Measurements from ENCODE around the gene PLCB1. TPM values are rescaled to one million over a fixed set of nuclear protein-coding genes. Genes with fewer than 3 reads are reported as not detected.
A peak's percentile ranks its signal among the peaks of the same experiment; 100 is the strongest.

The PLCB1 gene
- total RNA-seq, 6 experiments from 2014 or later, result 17.2 to 25.7 (median 23.1) TPM

- TF ChIP-seq, protein P1, sequence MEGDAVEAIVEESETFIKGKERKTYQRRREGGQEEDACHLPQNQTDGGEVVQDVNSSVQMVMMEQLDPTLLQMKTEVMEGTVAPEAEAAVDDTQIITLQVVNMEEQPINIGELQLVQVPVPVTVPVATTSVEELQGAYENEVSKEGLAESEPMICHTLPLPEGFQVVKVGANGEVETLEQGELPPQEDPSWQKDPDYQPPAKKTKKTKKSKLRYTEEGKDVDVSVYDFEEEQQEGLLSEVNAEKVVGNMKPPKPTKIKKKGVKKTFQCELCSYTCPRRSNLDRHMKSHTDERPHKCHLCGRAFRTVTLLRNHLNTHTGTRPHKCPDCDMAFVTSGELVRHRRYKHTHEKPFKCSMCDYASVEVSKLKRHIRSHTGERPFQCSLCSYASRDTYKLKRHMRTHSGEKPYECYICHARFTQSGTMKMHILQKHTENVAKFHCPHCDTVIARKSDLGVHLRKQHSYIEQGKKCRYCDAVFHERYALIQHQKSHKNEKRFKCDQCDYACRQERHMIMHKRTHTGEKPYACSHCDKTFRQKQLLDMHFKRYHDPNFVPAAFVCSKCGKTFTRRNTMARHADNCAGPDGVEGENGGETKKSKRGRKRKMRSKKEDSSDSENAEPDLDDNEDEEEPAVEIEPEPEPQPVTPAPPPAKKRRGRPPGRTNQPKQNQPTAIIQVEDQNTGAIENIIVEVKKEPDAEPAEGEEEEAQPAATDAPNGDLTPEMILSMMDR (IDR thresholded peaks at IDR 0.05), result no peak
- DNase-seq, result no peak
- H3K4me3 Mint-ChIP-seq, result no peak overlapping the region
- peaks cover 4% of the 10 kb centered on the region for H3K36me3 Mint-ChIP-seq (ENCODE audit: low read depth)
- H3K9me3 Mint-ChIP-seq, result no peaks in the 10 kb centered on the region
- H3K27ac Mint-ChIP-seq, result no peak overlapping the region
- no peaks in the 10 kb centered on the region for H3K27me3 Mint-ChIP-seq (ENCODE audit: insufficient read depth)
- H3K4me1 Mint-ChIP-seq (ENCODE audit: low read depth), result no peaks in the 10 kb centered on the region; the same call in 1 of the 2 replicates
Observed at GRCh38 chr20:8735674-8736073, 603.6 kb downstream of the PLCB1 start.

DNA sequence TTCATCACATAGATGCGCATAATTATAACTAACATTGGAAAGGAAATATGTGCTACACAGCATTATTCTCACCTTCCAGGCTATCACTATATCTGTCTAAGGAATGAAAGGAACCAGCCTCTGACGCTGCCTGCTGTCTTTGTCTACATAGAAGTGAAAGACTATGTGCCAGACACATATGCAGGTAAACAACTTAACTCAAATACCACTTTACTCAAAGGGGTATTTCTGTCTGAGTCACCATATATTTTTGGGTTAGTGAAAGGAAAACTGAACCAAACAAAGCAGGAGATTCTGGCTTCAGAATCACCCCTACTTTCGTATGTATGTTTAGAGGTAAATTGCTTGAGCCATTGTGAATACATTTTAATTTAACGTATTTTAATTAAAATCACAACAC is 608.2 kb downstream of the PLCB1 start:
- Mint-ChIP-seq H3K9me3 (no peaks in the 10 kb centered on the region), H3K4me3 (no peak overlapping the region), H3K27me3 (ENCODE audit: insufficient read depth) (no peaks in the 10 kb centered on the region), H3K27ac (no peak overlapping the region), H3K36me3 (ENCODE audit: low read depth) (peaks cover 25% of the 10 kb centered on the region), H3K4me1 (ENCODE audit: low read depth) (no peaks in the 10 kb centered on the region; the same call in 1 of the 2 replicates)
- TF ChIP-seq, protein P1 (IDR thresholded peaks at IDR 0.05), result no peak
- DNase-seq, result no peak

- peak; percentile 42 for DNase-seq
- no peak overlapping the region for H3K27ac Mint-ChIP-seq
- no peak overlapping the region for H3K4me3 Mint-ChIP-seq
- TF ChIP-seq, protein P1 (IDR thresholded peaks at IDR 0.05), result no peak
- H3K4me1 Mint-ChIP-seq (ENCODE audit: low read depth), result peaks cover 12% of the 10 kb centered on the region
- H3K9me3 Mint-ChIP-seq, result no peaks in the 10 kb centered on the region
- H3K27me3 Mint-ChIP-seq (ENCODE audit: insufficient read depth), result no peaks in the 10 kb centered on the region
- peaks cover 29% of the 10 kb centered on the region for H3K36me3 Mint-ChIP-seq (ENCODE audit: low read depth)
Observed at GRCh38 chr20:8744228-8744844, 612.3 kb downstream of the PLCB1 start.

DNA sequence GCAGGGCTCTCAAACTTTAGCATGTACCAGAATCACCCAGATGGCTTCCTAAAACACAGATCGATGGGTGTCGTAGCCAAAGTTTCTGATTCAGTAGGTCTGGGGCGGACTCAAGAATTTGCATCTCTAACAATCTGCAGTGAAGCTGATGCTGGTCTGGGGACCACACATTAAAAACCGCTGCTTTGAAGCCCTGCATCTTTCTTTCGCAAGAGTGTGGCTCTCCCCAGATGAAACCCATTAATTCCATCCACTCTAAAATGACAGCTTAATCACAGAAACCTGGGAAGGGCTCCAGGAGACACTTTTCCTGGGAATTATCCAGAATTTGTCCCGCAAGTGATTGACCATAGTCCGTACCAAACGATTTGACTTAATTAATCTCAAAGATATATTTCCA is 617.0 kb downstream of the PLCB1 start:
- Mint-ChIP-seq H3K4me1 (ENCODE audit: low read depth) (peaks cover 54% of the 10 kb centered on the region), H3K27me3 (ENCODE audit: insufficient read depth) (no peaks in the 10 kb centered on the region), H3K36me3 (ENCODE audit: low read depth) (peaks cover 4% of the 10 kb centered on the region; the same call in 1 of the 2 replicates), H3K9me3 (no peaks in the 10 kb centered on the region), H3K27ac (0 out of 2 replicates have a peak overlapping the region, but pooled peaks have one; percentile 16), H3K4me3 (no peak overlapping the region)
- DNase-seq, result peak; percentile 19
- TF ChIP-seq, protein P1 (IDR thresholded peaks at IDR 0.05), result no peak

DNA sequence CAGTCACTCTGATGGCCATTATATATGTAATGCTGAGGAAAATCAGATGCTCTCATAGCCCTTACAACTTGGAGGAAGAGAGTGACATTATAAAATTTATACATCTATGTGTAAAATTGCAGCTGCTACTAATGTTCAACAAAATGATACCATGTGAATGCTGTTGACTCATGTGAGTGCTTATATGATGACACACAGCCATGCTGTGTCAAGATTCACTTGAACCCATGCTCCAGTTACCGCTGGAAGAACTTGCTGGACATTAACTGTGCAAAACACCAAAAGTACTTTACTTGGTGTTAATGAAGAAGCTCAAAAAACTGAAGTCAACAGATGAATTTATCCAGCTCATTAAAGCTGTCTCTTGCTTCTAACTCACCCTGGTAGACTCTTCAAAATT is 617.9 kb downstream of the PLCB1 start:
- Mint-ChIP-seq H3K9me3 (no peaks in the 10 kb centered on the region), H3K27me3 (ENCODE audit: insufficient read depth) (no peaks in the 10 kb centered on the region), H3K4me3 (no peak overlapping the region), H3K4me1 (ENCODE audit: low read depth) (peaks cover 54% of the 10 kb centered on the region), H3K27ac (peak overlapping the region; percentile 33; the same call in 1 of the 2 replicates), H3K36me3 (ENCODE audit: low read depth) (peaks cover 4% of the 10 kb centered on the region; the same call in 1 of the 2 replicates)
- DNase-seq, result peak; percentile 53
- TF ChIP-seq, protein P1 (IDR thresholded peaks at IDR 0.05), result no peak

Measured in HFFc6 (cell line).